EH (cell line): ENCODE measurements around the gene VWA5B1.
"Not testable (repeated sequence)": the region's sequence is repeated elsewhere in the genome, so short reads cannot be mapped to it uniquely, and the experiment has no call there.

ENCODE experiments used
- DNase-seq: peaks from one replicate; pipeline ENCODE4 v3.0.0-alpha.2; 2015; ENCODE audit warnings: low read depth

VWA5B1 gene

GRCh38 chr1:20290624-20291597, at the start of gene VWA5B1:
VWA5B1 (plus strand) TSS chr1:20290875; CDS start chr1:20310602, 19,727 bp downstream.
- no peak for DNase-seq

GRCh38 chr1:20242890-20243479, 47.7 kb upstream of the VWA5B1 start:
- DNase-seq = no peak

DNA sequence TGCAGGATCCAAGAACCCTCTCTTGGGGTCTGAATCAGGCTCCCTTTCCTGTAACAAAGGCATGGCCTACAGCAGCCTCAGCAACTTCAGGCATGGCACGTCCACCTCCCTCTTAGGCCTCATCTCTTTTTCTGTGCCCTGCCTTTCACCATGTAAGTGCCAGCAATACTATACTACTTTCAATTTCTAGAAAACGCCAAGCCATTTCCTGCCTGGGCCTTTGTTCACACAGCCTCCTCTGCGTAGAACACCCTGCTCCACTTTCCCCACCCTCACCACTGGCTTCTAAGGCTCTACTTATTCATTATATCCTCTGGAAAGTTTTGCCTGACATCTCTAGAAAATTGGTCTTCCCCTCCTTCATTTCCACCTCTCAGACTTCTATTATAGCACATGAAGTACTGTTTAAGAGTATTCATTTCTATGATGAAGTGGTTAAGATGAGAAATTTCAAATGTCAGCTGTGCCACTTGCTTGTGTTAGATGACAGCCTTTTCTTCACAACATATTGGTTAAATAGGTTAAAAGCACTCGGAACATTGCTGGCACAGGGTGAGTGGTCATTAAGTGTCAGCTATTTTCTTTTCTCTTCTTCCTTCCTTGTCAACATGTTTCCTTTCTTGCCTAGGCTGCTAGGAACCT, 41.6 kb upstream of the VWA5B1 start:
- no peak for DNase-seq

DNA sequence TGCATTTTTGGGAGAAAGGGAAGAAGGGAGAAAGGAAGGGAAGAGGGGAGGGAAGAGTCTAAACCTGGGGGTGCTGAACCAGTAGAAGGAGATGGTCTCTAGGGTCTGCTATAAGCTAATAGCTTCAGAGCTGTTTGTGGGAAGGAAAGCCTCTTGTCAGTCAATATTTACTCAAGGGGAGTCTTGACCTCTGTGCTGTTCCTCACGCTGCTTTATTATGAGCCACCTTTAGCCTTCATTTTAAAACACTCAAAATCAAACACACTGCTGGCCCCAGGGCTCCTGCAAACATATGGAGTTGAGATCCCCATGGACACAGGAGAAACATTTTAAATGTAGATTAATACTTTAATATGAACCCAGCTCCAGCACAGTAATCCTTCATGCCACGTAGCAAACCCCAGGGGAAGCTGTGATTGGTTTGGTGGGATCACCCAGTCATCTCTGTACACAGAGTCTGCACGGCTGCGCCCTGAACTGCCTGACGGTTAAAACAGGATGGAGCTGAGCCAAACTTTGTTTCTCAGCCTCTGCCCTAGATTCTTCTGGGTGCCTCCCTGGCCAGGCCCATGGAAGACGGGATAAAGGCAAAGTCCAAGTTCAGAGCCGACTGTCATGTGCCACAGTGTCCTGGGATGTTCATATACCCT, 40.2 kb upstream of the VWA5B1 start:
- DNase-seq = no peak

- DNase-seq = no peak
Observed at GRCh38 chr1:20252587-20252986, 38.1 kb upstream of the VWA5B1 start.

DNA sequence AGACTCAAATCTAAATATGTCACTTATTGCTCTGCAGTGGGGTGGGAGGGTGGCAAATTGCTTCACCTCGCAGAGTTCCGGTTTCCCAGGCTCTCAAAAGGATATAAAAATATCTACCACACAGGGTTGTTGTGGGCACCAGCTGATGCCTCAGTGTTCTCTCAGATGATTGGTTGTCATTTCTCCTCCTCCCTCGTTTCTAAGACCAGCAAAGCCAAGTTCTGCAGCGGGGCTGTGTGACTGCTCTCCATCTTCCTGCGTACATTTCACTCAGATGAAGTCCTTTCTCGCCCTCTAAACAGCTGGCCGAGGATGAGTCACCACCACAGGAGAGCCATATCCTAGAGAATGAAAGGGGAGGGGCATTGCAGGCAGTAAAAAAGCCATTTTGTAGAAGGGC, 35.0 kb upstream of the VWA5B1 start:
- DNase-seq = peak; percentile 67

GRCh38 chr1:20259646-20260045, 31.0 kb upstream of the VWA5B1 start:
- no peak for DNase-seq

DNA sequence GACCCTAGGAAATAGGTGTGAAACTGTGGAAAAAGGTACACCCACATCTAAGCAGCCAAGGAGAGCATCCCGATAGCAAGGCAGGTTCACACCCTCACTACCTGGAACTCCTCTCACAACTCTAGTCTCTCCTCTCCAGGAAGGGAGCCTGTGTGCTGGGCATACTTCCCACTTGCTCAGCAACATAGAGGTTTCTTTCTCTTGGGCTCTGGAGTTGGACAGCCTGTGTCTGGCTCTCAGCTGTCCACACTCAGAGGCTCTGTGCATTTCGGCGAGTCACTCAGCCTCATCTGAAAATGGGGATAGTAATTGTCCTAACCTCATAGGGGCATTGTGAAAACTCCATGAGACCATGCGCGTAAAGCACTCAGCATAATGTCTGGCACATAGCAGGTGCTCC, 29.6 kb upstream of the VWA5B1 start:
- DNase-seq = no peak

DNA sequence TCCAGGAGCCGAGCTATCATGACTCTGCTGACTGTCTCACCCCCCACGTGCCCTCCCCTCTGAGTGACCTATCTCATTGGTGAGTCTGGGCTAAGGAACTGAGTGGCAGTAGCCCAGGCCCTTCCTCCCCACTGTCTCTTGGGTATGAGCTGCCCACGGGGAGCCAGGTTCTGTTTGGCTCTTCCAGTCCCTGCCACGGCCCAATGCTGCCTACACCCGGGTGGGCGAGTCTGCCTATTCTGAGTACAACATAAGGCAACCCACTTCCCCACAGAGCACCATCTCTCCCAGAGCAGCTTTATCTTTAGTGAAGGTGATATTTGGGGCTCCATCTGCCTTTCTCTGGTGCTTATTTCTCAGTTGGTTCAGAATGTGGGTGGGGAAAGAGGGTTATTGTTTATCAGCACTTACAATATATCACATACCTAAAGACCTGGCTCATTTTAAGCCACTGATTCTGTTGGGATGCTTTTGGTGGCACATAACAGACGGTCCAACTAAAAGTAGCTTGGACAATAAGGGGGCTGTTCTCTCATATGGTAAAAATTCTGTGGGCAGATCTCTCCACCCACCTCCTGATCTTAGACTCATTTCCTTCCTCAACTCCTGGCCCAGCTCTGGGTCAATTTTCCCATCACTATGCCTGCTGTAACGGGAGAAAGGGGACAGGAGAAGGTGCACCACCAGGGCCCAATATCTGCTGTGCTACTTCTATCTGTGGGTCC, 27.7 kb upstream of the VWA5B1 start:
- no peak for DNase-seq

DNA sequence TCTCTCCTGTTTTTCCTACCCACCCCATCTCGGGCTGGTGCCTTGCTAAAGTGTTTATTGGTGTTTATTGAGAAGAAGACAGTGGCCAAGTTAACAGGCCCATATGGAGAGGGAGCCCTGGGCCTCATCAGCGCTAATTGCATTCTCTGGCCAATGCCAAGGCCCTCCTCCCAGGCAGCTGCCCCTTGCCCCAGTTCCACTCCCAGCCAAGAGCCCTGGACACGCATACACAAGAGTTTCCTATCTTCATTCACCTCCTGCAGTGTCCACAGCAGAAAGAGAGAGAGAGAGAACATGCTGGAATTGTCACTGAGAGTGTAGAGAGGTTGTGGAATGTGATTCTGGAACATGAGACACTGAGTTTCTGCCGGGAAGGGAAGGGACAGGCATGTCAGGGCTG, 25.4 kb upstream of the VWA5B1 start:
- DNase-seq = no peak

GRCh38 chr1:20266141-20266540, 24.5 kb upstream of the VWA5B1 start:
- DNase-seq = no peak

- no peak for DNase-seq
Observed at GRCh38 chr1:20266642-20267041, 24.0 kb upstream of the VWA5B1 start.

DNA sequence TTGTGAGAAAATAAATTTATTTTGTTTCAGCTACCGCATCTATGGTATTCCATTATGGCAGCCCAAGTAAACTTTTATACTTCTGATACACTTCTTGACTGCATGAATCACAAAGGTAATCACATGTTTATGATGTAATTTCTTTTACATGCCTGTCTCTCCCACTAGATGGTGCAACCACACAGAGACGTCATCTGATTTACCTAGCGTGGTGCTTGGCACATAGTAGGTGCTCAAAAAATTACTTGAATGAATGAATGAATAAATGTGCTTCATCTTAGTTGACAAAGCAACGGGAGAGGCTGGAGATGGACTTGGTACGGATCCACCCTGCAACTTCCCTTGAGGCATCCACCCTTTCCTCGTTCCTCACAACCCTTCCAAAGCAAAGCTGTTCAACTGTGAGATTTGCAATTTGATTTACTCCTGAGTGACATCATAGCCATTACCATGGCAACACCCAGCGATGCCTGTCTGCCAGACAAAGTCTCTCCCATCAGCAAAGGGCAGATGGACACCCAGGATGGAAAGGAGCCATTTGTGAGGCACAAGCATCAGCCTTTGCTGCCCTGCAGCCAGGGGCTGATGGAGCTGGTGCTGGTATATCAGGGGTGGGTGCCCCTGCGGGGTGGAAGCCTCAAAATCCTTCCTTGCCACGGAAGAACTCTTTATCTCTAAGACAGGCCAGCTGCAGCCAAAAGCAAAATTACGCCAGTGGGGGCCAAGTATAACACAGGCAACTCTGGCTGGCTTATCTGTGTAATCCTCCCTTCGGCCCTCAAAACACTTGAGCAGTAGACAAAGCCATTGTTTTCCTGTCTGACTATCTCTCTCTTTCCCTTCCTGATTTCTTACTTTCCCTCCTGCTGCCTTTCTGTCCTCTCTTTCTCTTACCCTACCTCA, 18.9 kb upstream of the VWA5B1 start:
- DNase-seq = no peak

DNA sequence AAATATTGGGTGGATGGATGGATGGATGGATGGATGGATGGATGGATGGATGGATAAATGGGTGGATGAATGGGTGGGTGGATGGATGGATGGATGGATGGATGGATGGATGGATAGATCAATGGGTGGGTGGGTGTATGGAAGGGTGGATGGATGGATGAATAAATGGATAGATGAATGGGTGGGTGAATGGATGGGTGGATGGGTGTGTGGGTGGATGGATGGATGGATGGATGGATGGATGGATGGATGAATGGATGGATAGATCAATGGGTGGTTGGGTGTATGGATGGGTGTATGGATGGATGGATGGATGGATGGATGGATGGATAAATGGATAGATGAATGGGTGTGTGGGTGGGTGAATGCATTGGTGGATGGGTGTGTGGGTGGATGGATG, 17.0 kb upstream of the VWA5B1 start:
- not testable (repeated sequence) for DNase-seq

DNA sequence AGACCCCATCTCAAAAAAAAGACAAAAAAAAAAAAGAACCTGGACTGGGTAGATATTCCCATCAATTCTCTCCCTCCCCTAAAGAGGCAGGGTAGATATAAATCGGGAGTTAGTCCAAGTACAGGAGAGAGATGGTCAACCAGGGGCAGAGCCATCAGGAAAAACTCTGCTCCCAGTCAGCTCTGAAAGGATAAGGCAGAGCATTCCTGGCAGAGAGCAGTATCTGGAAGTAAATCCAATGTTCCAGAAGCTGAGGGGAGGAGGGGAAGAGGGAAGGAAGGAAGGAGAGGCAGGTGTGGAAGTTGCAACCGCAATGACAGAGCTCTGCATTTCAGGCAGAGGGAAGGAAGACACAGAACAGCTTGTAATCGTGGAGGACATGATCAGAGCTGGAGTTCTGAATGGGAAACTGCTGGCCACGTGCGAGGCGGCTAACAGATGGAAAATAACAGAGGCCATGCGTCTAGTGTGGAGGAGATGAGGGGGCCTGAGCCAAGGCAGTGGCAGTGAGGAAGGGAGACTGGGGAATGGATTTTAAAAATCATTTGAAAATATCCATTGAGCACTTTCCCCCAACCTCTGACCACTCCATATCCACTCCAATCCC, 15.3 kb upstream of the VWA5B1 start:
- DNase-seq = no peak

DNA sequence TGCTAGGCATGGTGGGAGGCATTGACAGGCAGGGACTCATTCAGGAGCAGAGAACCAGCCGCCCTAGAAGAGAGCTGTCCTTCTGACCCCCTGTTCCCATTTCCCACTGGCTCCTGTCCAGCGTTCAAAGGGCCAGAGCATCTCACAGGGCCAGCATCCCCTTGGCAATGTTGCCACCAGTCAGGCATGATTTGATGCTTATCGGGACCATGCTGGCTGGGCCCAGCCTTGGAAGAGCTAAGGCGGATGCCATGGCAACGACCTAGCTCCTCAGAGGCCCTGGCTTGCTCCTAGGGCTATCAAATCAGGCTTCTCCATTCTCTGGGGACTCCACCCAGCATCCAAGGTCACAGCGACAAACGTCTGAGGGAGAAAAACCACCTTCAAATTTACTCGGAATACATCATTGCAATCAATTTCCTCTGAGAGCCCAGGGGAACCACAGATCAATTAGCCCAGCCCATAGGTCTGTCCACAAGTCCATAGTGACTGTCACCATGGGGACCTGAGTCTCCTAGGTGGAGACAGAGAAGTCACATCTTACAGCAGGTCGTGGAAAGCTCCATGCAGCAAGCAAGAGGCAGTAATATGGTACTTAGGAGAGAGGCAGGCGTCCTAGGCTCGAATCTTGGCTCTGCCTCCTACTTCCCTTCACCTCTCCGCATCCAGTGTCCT, 14.1 kb upstream of the VWA5B1 start:
- no peak for DNase-seq

DNA sequence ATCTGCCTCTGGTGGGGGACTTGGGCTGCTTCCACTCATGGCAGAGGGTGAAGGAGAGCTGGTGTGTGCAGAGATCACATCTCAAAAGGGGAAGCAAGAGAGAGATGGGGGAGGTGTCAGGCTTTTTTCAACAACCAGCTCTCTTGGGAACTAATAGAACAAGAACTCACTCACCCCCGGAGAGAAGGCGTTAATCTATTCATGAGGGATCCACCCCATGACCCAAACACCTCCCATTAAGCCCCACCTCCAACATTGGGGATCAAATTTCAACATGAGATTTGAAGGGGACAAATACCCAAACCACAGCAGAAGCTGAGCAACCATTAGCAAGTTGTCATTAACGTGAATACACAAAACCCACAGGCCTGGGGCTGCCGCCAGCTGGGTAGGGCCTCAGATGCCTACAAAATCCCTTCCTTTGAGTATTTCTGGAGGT, 12.0 kb upstream of the VWA5B1 start:
- no peak for DNase-seq

GRCh38 chr1:20279509-20279908, 11.2 kb upstream of the VWA5B1 start:
- peak; percentile 61 for DNase-seq

DNA sequence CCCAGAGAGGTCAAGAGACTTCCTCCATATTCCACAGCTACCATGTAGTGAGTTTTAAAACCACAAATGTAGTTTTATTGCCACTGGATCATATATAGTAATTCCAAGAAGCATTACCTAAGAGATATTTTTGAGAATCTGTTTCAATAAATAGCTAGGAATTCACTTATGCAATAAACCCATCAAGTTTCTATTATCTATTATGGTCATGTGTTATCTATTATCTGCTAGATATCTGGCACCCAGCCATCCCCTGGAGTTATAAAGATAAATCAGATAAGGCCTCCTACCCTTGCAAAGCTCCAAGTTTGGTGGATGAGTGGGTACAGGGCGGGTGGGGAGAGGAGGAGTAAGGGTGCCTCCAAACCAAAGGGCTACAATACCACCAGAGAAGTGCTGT, 10.3 kb upstream of the VWA5B1 start:
- peak; percentile 35 for DNase-seq

DNA sequence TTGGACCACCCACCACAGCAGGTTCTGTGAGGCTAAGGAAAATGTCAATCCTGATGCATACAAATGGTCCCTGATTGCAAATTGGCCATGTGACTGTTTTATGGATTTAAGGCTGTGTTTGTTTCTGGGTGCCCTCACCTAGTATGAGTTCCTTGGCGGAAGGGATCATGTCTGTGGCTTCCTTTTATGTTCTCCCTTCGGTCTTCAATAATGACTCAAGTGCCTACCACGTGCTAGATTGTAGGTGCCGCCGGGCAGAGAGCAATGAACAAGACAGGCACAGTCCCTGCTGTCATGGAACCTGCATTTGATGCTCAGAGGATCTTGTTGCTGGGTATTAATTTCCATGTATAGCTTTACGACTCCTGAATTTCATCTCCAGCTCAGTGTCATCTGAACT, 9.8 kb upstream of the VWA5B1 start:
- no peak for DNase-seq
